Measurements from ENCODE around the gene NPHP4.

Gene NPHP4

DNA sequence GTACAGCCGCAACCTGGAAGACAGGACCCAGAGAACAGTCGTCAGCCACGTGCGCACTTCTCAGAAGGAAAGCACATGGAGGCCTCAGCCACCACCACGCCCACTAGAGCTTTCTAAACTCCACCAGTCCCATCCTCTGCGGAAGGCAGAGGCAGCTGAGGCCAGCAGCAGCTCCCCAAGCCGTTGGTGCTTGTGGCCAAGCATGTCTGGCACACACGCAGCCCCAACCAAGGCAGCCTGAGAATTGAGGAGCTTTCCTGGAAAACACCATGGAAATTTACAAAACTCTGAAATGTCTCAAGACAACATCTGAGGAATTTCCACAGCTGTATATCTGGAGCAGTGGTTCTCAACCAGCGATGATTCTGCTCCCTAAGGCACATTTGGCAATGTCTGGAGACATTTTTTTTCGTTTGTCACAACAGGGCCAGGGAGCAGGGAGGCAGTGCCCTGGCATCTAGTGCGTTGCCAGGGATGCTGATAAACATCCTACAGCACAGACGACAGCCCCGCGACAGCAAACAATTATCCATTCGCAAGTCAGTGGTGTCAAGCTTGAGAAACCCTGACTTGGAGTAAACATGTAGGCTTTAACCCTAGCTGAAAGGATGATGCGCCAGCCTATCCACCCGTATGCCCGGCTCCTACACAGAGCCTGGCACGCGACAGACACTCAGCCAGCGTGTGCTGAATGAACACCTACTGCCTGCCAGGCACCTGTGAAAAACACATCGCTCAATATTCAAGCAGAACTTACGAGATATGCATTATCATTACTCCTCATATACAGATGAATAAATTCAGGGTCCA lies 24.7 kb downstream of the NPHP4 start:
- no peak for DNase-seq (ENCODE audit: low spot score)
- in situ Hi-C loops (cut with MboI; ENCODE audit: low sequenced_read_pairs, unreplicated experiment), result no loop called here
- no peak for TF ChIP-seq CTCF (IDR thresholded peaks at IDR 0.05; ENCODE audit: borderline replicate concordance, control extremely low read depth, extremely low read depth, insufficient read depth, missing control alignments)

GRCh38 chr1:5966543-5967205 lies 25.6 kb downstream of the NPHP4 start:
- in situ Hi-C loops (cut with MboI; ENCODE audit: low sequenced_read_pairs, unreplicated experiment), result no loop called here
- no peak for TF ChIP-seq CTCF (IDR thresholded peaks at IDR 0.05; ENCODE audit: borderline replicate concordance, control extremely low read depth, extremely low read depth, insufficient read depth, missing control alignments)
- no peak for DNase-seq (ENCODE audit: low spot score)

GRCh38 chr1:5965586-5966131 lies 26.6 kb downstream of the NPHP4 start:
- TF ChIP-seq CTCF (IDR thresholded peaks at IDR 0.05; ENCODE audit: borderline replicate concordance, control extremely low read depth, extremely low read depth, insufficient read depth, missing control alignments), result no peak
- in situ Hi-C loops (cut with MboI; ENCODE audit: low sequenced_read_pairs, unreplicated experiment), result no loop called here
- DNase-seq (ENCODE audit: low spot score), result no peak

DNA sequence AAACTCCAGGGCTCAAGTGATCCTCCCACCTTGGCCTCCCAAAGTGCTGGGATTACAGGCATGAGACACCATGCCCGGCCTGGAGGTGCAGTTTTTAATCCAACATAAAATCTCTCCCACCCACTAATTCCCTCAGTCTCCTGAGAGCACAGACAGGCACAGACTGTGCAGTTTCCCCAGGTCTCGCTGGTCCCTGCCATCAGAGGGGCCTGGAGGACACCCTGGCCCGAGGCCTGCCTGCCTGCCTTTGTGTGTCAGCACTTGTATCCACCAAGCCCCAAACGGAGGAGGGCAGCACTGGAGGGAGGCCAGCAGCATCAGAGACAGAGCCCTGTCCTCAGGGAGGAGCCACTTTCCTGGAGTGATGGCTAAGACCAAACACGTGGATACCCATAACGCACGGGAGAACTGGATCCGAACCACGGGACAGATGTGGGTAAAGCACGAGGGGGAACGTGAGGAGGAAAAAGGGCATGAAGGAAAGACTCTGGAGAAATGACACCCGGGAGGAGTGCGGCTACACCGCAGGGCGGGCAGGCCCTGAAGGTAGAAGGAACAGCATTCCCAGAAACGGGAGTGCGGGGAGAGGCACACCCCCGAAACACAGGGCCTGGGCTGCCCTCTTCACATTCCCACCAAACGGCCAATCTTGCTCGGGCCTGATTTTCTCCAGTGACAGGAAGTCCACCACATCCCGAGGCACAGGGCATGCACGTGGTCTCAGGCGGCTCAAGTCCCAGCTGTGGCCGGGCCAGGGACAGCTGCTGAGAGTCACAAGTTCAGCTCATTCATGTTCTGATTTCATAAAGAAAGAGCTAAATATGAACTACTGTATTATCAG lies 29.7 kb downstream of the NPHP4 start:
- no peak for DNase-seq (ENCODE audit: low spot score)
- no peak for TF ChIP-seq CTCF (IDR thresholded peaks at IDR 0.05; ENCODE audit: borderline replicate concordance, control extremely low read depth, extremely low read depth, insufficient read depth, missing control alignments)
- in situ Hi-C loops (cut with MboI; ENCODE audit: low sequenced_read_pairs, unreplicated experiment), result no loop called here

GRCh38 chr1:5961601-5962000 lies 30.6 kb downstream of the NPHP4 start:
- in situ Hi-C loops (cut with MboI; ENCODE audit: low sequenced_read_pairs, unreplicated experiment), result no loop called here
- no peak for TF ChIP-seq CTCF (IDR thresholded peaks at IDR 0.05; ENCODE audit: borderline replicate concordance, control extremely low read depth, extremely low read depth, insufficient read depth, missing control alignments)
- no peak for DNase-seq (ENCODE audit: low spot score)

- no peak for DNase-seq (ENCODE audit: low spot score)
- no peak for TF ChIP-seq CTCF (IDR thresholded peaks at IDR 0.05; ENCODE audit: borderline replicate concordance, control extremely low read depth, extremely low read depth, insufficient read depth, missing control alignments)
- in situ Hi-C loops (cut with MboI; ENCODE audit: low sequenced_read_pairs, unreplicated experiment), result no loop called here
These were observed 31.9 kb downstream of the NPHP4 start for GRCh38 chr1:5960336-5960735.
